Right ventricle myocardium inferior (tissue), 1 donor: ENCODE measurements around the gene TMEM204. TPM values are rescaled to one million over a fixed set of nuclear protein-coding genes. Genes with fewer than 3 reads are reported as not detected.

Experiments
- ATAC-seq: fragments of 200-7000 bp; cut with Tn5 transposase; one replicate; pipeline ENCODE4 v1.9.1; 2020; ENCODE audit warnings: mild to moderate bottlenecking, moderate library complexity
- DNase-seq: peaks from one replicate; pipeline ENCODE4 v3.0.0; 2021; ENCODE audit errors: missing footprints
- intact Hi-C: fragments of 100-400 bp; cut with DNase I; formaldehyde crosslinking; loops from one replicate; pipeline ENCODE4 v1.11.0; 2022
- long read RNA-seq: library from polyadenylated mRNA; unstranded; transcript quantifications from one replicate; pipeline ENCODE4 v2.0.0, GENCODE V29; 2021
- total RNA-seq: library from RNA; stranded (reverse); fragmentation: NEBNext Ultra II Directional; extraction: Animal tissue kit (Norgen Biotek cat#: 25700); gene quantifications from one replicate; pipeline ENCODE4 v1.2.1, GENCODE V29; 2021
- donor health status: DM: no; HTN: yes; CAD: no; lungs with severe emphysema.

Gene TMEM204
- 30.7 TPM for total RNA-seq
- long read RNA-seq, transcript TMEM204-202 (3 exons, 1,938 nt): major isoform, 49 of 56 reads
- long read RNA-seq, partial matches to known transcripts: 1 of 56 reads
- long read RNA-seq, other reads (novel, unspliced or antisense): 6 of 56 reads

- peak; percentile 65 for ATAC-seq
Measured at GRCh38 chr16:1533443-1533951, at the start of gene TMEM204. Gene TMEM204, plus strand, starts transcription at chr16:1533666. Its CDS starts 610 bp downstream, at chr16:1534276.

DNA sequence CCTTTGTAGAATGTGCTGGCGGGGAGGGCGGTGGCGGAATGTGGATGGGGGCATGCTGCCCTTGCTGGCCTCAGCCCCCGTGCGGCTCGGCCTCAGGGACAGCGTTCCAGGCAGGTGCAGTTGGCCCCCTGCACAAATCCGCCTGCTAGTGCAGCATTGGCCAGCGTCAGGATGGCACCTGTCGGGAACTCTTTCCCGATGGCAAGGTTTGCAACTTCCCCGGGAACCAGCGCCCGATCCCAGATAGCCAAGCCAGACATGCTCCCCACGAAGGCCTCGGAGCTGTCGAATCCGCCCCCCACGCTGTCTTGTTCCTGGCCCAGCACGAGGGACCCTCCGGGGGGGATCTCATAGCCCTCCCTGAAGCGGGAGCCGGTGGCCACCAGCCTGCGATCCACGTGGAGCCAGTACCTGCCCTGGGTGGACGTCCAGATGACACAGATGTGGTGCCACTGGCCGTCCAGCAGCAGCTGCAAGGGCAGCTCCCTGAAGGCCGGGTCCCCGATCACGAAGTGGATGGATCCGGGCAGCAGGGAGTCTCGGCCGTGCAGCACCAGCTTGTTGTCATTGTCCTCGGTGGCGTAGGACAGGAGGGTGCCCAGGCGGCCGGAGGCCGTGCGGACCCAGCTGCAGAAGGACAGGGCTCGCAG lies 47.5 kb upstream of the TMEM204 start:
- ATAC-seq (no peak), DNase-seq (peak; percentile 54)
- intact Hi-C loops: no loop called here

More at GRCh38 chr16:1533443-1533951, at the start of gene TMEM204:
- DNase-seq: peak; percentile 87
- intact Hi-C loops: loop anchor here (2.0 to 5.0 kb wide), 2 partner anchors 21 to 79 kb away; partner anchors contain the start of genes CRAMP1 and IFT140

GRCh38 chr16:1486551-1487390 lies 46.7 kb upstream of the TMEM204 start:
- intact Hi-C loops: no loop called here
- DNase-seq: no peak

DNA sequence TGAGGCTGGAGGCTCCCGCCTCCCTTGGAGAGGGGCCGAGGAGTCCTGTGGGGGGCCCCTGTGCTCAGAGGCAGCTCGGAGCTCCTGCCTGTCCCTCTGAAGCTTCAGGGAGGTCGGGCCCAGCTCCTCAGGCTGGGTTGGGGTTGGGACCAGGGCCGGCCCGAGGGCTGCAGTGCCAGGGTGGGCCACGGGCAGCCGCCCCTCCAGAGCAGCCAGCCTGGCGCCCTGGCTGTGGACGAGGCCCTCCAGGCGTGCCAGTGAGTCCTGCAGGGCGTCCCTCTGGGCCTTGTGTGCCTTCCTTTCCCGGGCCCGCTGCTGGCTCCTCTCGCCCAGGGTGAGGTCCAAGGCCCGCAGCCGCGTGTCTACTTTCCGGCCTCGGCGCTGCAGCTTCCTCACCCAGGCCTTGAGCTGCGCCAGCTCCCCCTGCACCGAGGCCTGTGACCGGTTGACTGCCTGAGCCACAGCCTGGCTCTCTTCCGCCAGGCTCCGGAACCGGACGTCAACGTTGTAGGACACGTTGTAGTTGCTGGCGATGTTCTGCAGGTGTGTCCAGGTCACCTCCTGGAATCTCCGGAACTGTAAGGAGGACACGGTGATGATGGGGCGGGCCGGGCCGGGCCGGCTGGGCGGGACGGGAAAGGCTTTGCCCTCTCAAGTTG lies 45.9 kb upstream of the TMEM204 start:
- no peak for DNase-seq
- ATAC-seq: no peak

More at GRCh38 chr16:1486551-1487390, 46.7 kb upstream of the TMEM204 start:
- ATAC-seq: no peak

GRCh38 chr16:1488054-1488601 lies 45.3 kb upstream of the TMEM204 start:
- intact Hi-C loops: no loop called here
- DNase-seq (no peak), ATAC-seq (no peak)

More for the DNA sequence above, 45.9 kb upstream of the TMEM204 start:
- intact Hi-C loops: no loop called here

DNA sequence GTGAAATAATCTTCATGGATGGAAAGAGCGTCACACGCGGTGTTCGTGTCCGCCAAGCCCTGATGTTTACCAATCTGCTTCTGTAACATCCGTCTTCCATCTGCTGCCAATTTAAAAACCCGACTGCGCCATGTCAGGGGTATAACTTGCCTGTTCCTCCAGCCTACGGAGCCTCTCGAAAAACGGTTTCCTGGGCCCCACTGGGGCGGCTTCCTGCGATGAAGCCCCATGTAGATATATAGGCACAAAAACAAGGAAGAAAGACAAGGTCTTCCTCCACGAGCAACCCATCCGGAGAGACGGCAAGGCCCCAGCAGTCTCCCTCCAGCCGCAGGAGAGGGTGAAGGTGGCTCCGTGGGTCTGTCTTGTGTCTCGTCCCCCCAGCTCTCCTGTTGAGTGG lies 44.8 kb upstream of the TMEM204 start, which contains the start of gene PTX4:
PTX4 (minus strand) TSS at position 326 of the 400 bp plus-strand sequence; CDS start at position 291, 35 bp downstream.
- ATAC-seq (no peak), DNase-seq (peak; percentile 41)
- intact Hi-C loops: no loop called here

GRCh38 chr16:1489077-1489476 lies 44.4 kb upstream of the TMEM204 start:
- intact Hi-C loops: no loop called here
- DNase-seq (peak; percentile 37), ATAC-seq (no peak)

GRCh38 chr16:1491327-1491726 lies 42.1 kb upstream of the TMEM204 start:
- peak; percentile 32 for DNase-seq
- no peak for ATAC-seq
- intact Hi-C loops: loop anchor here (1.0 to 5.0 kb wide), 3 partner anchors 56 to 124 kb away; partner anchors contain the start of gene UQCC4

DNA sequence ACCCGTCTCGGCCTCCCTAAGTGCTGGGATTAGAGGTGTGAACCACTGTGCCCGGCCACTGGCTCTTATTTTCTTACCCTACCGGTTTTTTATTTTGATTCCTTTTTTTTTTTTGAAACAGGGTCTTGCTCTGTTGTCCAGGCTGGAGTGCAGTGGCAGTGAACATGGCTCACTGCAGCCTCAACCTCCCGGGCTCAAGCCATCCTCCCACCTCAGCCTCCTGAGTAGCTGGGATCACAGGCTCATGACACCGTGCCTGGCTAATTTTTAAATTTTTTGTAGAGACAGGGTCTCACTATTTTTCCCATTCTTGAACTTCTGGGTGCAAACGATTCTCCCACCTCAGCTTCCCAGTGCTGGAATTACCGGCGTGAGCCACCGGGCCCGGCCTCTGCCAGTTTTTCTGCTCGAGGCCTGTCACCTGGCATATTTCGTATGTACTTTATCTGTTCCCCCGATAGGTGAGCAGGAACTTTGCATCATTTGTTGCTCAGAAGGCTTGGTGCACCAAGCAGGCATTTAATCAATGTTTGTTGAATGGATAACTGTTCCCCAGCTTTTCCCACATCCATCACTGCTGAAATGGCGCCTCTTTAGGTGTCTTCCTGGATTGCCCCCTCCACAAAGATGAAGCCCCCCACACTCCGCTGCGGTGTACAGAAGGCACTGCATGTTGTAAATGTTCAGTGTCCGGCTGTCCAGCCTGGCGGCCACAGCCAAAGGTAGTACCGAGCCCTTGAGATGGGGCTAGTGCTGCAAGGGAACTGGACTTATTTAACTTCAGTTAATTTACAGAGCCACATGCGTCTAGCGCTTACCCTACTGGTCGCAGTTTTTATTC lies 41.2 kb upstream of the TMEM204 start:
- peak; percentile 42 for DNase-seq
- intact Hi-C loops: loop anchor here (5.0 kb wide), 2 partner anchors 55 to 70 kb away; partner anchors contain the start of gene UQCC4
- no peak for ATAC-seq

- peak; percentile 90 for DNase-seq
- intact Hi-C loops: loop anchor here (1.0 to 5.0 kb wide), 3 partner anchors 54 to 213 kb away; partner anchors contain the start of genes MAPK8IP3 and UQCC4
Measured at GRCh38 chr16:1492923-1493745, 40.3 kb upstream of the TMEM204 start, which contains the start of gene TELO2. Gene TELO2, plus strand, starts transcription at chr16:1493360. Its CDS starts 922 bp downstream, at chr16:1494282.

DNA sequence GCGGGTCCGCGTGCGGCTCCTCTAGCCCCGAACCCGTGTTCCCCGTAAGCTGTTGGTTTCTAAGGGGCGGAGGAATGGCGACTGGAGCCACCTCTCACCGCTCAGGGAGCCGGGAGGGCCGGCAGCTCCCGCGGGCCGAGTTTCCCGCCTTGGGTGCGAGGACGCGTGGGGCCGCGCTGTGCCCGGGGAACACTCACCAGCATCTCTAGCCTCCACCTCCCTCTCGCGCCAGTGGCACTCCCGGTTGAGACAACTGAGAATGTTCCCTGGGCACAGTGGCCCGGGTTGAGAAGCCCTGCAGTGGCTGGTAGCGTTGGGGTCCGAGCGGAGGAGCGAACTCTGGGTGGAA lies 39.7 kb upstream of the TMEM204 start:
- DNase-seq: peak; percentile 52
- no peak for ATAC-seq
- intact Hi-C loops: loop anchor here (1.0 to 5.0 kb wide), 4 partner anchors 37 to 213 kb away; partner anchors contain the start of genes MAPK8IP3 and UQCC4

More at GRCh38 chr16:1492923-1493745, 40.3 kb upstream of the TMEM204 start, which contains the start of gene TELO2:
- ATAC-seq: peak; percentile 88

DNA sequence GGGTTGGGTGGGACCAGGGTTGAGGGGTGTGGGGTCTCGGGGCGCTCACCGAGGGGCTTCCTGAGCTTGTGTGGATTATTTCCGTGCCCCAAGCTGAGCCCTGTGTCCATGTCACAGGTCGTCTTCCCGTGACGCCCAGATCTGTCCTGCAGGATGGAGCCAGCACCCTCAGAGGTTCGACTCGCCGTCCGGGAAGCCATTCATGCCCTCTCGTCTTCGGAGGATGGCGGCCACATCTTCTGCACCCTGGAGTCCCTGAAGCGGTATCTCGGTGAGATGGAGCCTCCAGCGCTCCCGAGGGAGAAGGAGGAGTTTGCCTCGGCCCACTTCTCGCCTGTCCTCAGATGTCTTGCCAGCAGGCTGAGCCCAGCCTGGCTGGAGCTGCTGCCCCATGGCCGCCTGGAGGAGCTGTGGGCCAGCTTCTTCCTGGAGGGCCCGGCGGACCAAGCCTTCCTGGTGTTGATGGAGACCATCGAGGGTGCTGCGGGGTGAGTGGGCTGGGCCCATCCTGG lies 39.3 kb upstream of the TMEM204 start:
- ATAC-seq: peak; percentile 60
- intact Hi-C loops: loop anchor here (2.0 to 5.0 kb wide), 3 partner anchors 37 to 72 kb away; partner anchors contain the start of gene UQCC4

GRCh38 chr16:1494711-1495110 lies 38.8 kb upstream of the TMEM204 start:
- intact Hi-C loops: loop anchor here (2.0 to 5.0 kb wide), 3 partner anchors 36 to 72 kb away; partner anchors contain the start of gene UQCC4
- DNase-seq (peak; percentile 69), ATAC-seq (peak; percentile 75)

More for the DNA sequence above, 39.3 kb upstream of the TMEM204 start:
- DNase-seq: peak; percentile 81

DNA sequence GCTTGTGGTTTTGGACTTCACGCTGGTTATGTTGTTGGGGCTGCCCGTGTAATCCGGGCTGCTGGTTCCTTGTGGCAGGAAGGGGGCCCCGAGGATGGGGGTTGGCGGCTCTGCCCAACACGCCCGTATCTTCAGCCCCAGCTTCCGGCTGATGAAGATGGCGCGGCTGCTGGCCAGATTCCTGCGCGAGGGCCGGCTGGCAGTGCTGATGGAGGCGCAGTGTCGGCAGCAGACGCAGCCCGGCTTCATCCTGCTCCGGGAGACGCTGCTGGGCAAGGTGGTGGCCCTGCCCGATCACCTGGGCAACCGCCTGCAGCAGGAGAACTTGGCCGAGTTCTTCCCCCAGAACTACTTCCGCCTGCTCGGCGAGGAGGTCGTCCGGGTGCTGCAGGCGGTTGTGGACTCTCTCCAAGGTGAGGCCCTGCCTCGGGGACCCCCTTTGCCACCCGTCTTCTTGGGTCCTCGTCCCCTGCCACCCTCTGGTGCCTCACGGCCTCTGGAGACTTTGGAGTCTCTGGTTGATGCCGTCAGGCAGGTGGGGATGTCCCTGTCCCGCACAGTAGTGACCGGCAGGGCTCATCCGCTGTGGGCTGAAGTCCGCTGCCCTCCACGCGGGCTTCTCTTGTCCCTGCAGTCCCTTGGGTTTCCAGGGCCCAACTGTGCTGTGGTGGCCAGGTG lies 38.1 kb upstream of the TMEM204 start:
- intact Hi-C loops: loop anchor here (2.0 kb wide), 1 partner anchor 35 kb away; no protein-coding TSS in a partner anchor
- DNase-seq (peak; percentile 51), ATAC-seq (no peak)

- no peak for ATAC-seq
- DNase-seq: peak; percentile 54
- intact Hi-C loops: loop anchor here (2.0 kb wide), 1 partner anchor 35 kb away; no protein-coding TSS in a partner anchor
Measured at GRCh38 chr16:1495889-1496262, 37.6 kb upstream of the TMEM204 start.
